ENCODE data around the gene ZNF544.
"Not testable (repeated sequence)": the region's sequence is repeated elsewhere in the genome, so short reads cannot be mapped to it uniquely, and the experiment has no call there.

Gene ZNF544

GRCh38 chr19:58258259-58258658 lies 29.5 kb downstream of the ZNF544 start:
- not testable (repeated sequence) for DNase-seq

- DNase-seq, result no peak
Measured at GRCh38 chr19:58261600-58261967, 32.9 kb downstream of the ZNF544 start.

GRCh38 chr19:58261968-58262921 lies 33.5 kb downstream of the ZNF544 start:
- peak in 2 of 4 experiments; percentile 2 to 9 for DNase-seq

GRCh38 chr19:58262922-58263296 lies 34.2 kb downstream of the ZNF544 start:
- no peak for DNase-seq

GRCh38 chr19:58265100-58265499 lies 36.4 kb downstream of the ZNF544 start:
- no peak for DNase-seq

GRCh38 chr19:58268344-58268743 lies 39.6 kb downstream of the ZNF544 start:
- no peak for DNase-seq

GRCh38 chr19:58274771-58275201 lies 46.1 kb downstream of the ZNF544 start:
- DNase-seq, result no peak

- no peak for DNase-seq
Measured at GRCh38 chr19:58275564-58275963, 46.9 kb downstream of the ZNF544 start.

GRCh38 chr19:58277197-58277596 lies 48.5 kb downstream of the ZNF544 start:
- DNase-seq, result no peak

GRCh38 chr19:58277748-58278540 lies 49.2 kb downstream of the ZNF544 start:
- DNase-seq, result no peak

GRCh38 chr19:58278541-58279041 lies 49.9 kb downstream of the ZNF544 start, which contains the start of gene ZNF8:
Gene ZNF8 (plus strand): TSS chr19:58278955. CDS start chr19:58279082, 127 bp downstream.
- DNase-seq, result peak; percentile 99

- DNase-seq, result peak; percentile 53 to 78 (median 63)
Measured at GRCh38 chr19:58279042-58279924, 50.6 kb downstream of the ZNF544 start.

GRCh38 chr19:58279925-58280316 lies 51.2 kb downstream of the ZNF544 start:
- DNase-seq, result no peak

GRCh38 chr19:58284199-58284598 lies 55.5 kb downstream of the ZNF544 start:
- no peak for DNase-seq

- DNase-seq, result no peak
Measured at GRCh38 chr19:58291943-58292342, 63.2 kb downstream of the ZNF544 start.

- no peak for DNase-seq
Measured at GRCh38 chr19:58294743-58295374, 66.1 kb downstream of the ZNF544 start.

GRCh38 chr19:58296104-58296503 lies 67.4 kb downstream of the ZNF544 start:
- no peak for DNase-seq

- no peak for DNase-seq
Measured at GRCh38 chr19:58300620-58301019, 71.9 kb downstream of the ZNF544 start.

GRCh38 chr19:58304255-58304654 lies 75.5 kb downstream of the ZNF544 start:
- DNase-seq, result no peak

- no peak for DNase-seq
Measured at GRCh38 chr19:58304748-58305064, 76.0 kb downstream of the ZNF544 start.

- DNase-seq, result peak; percentile 99 to 100 (median 99)
Measured at GRCh38 chr19:58305065-58305931, 76.6 kb downstream of the ZNF544 start, which contains the start of gene ERVK3-1. Gene ERVK3-1 (plus strand): TSS chr19:58305377. CDS start chr19:58312169, 6,792 bp downstream.
